ENCODE data around the gene MCM3.

GRCh38 chr6:52330470-52330869 lies 45.9 kb upstream of the MCM3 start:
- TF ChIP-seq USF2 (CRISPR knock-in tag; IDR thresholded peaks at IDR 0.05): no peak
- TF ChIP-seq, protein P1, sequence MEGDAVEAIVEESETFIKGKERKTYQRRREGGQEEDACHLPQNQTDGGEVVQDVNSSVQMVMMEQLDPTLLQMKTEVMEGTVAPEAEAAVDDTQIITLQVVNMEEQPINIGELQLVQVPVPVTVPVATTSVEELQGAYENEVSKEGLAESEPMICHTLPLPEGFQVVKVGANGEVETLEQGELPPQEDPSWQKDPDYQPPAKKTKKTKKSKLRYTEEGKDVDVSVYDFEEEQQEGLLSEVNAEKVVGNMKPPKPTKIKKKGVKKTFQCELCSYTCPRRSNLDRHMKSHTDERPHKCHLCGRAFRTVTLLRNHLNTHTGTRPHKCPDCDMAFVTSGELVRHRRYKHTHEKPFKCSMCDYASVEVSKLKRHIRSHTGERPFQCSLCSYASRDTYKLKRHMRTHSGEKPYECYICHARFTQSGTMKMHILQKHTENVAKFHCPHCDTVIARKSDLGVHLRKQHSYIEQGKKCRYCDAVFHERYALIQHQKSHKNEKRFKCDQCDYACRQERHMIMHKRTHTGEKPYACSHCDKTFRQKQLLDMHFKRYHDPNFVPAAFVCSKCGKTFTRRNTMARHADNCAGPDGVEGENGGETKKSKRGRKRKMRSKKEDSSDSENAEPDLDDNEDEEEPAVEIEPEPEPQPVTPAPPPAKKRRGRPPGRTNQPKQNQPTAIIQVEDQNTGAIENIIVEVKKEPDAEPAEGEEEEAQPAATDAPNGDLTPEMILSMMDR (IDR thresholded peaks at IDR 0.05): no peak
- no peak for TF ChIP-seq FOXP4 (CRISPR knock-in tag; IDR thresholded peaks at IDR 0.05)
- TF ChIP-seq FOXK1 (CRISPR knock-in tag; IDR thresholded peaks at IDR 0.05): no peak
- no peak for TF ChIP-seq ZNF232 (CRISPR knock-in tag; IDR thresholded peaks at IDR 0.05)
- TF ChIP-seq, protein P2, sequence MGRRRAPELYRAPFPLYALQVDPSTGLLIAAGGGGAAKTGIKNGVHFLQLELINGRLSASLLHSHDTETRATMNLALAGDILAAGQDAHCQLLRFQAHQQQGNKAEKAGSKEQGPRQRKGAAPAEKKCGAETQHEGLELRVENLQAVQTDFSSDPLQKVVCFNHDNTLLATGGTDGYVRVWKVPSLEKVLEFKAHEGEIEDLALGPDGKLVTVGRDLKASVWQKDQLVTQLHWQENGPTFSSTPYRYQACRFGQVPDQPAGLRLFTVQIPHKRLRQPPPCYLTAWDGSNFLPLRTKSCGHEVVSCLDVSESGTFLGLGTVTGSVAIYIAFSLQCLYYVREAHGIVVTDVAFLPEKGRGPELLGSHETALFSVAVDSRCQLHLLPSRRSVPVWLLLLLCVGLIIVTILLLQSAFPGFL (CRISPR knock-in tag; IDR thresholded peaks at IDR 0.05; ENCODE audit: borderline replicate concordance): no peak
- no peak for TF ChIP-seq ESRRA (CRISPR knock-in tag; IDR thresholded peaks at IDR 0.05; ENCODE audit: borderline replicate concordance)

Measured in WTC11 (cell line).